GM12874 (cell line): ENCODE results near the gene LRRK1.

Experiments used
- TF ChIP-seq, protein P1 (sequence below): IDR thresholded peaks from 2 replicates; pipeline ENCODE4 v1.5.1; 2011; ENCODE audit warnings: low read depth, mild to moderate bottlenecking, control low read depth, low read length, moderate library complexity; ENCODE audit not compliant: insufficient read depth

The LRRK1 gene

DNA sequence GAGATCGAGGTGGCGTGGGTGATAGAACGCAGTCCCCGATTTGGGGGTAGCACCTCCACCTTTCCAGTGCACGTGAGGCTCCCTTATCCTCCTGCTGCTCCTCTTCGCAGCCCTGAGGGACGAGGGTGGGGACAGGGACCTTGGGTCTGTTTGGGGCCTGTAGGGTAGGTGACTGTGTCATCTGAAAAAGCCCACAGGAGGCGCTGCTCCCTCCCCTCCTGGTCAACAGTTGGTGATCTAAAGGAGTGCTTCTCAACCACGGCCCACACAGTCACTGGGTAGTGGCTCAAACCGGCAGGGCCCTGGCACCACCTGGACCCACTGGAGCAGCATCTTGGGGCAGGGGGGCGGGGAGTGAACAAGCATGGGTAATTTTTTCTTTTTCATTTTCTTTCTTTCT is 7.1 kb downstream of the LRRK1 start:
- TF ChIP-seq, protein P1, sequence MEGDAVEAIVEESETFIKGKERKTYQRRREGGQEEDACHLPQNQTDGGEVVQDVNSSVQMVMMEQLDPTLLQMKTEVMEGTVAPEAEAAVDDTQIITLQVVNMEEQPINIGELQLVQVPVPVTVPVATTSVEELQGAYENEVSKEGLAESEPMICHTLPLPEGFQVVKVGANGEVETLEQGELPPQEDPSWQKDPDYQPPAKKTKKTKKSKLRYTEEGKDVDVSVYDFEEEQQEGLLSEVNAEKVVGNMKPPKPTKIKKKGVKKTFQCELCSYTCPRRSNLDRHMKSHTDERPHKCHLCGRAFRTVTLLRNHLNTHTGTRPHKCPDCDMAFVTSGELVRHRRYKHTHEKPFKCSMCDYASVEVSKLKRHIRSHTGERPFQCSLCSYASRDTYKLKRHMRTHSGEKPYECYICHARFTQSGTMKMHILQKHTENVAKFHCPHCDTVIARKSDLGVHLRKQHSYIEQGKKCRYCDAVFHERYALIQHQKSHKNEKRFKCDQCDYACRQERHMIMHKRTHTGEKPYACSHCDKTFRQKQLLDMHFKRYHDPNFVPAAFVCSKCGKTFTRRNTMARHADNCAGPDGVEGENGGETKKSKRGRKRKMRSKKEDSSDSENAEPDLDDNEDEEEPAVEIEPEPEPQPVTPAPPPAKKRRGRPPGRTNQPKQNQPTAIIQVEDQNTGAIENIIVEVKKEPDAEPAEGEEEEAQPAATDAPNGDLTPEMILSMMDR, result peak; percentile 60

- TF ChIP-seq, protein P1, result no peak
Observed at GRCh38 chr15:100926971-100927756, 8.0 kb downstream of the LRRK1 start.

- TF ChIP-seq, protein P1, result no peak
Observed at GRCh38 chr15:100928632-100929280, 9.6 kb downstream of the LRRK1 start.

DNA sequence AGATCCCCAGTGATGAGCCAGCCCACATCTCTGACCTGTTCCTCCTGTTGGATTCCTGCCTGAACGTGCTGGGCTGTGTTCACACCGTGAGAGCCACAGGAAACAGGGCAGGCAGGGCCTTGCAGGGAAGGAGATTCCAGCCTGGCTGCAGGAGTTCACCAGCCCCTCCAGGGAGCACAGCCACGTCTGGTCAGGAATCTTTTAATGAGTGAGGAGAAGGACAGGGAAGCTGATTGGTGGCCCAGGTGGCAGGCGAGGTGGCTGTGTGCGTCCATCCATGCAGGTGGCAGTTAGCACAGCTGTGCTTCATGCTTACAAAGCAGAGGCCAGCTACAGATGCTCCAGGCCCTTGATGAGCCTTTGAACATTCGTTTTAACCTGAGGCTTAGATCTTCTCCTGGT is 10.5 kb downstream of the LRRK1 start:
- TF ChIP-seq, protein P1, result no peak

DNA sequence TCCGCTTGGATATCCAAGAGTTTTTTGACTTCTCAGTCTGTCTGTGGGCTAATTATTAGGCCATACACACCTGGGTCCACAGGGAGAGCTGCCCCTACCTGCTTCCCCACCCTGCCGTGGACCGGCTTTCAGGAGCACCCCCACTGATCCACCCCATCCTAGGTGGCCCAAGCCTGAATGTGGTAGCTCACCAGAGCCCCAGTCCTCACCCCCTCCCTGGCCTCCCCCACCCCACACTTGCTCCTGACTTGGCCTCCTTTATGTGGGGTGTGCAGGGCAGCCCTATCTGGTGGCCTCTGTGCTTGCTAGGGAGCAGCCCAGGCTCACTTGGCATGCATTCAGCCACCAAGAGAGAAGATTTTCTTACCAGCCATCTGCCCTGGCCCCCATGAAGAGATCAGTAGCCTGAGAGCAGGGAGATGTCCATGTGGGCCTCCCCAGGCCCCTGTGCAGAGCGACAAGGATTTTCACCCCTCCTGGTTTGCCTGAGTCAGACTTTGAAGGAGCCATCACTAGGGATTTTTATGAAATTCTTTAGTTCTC is 11.2 kb downstream of the LRRK1 start:
- TF ChIP-seq, protein P1, result no peak

GRCh38 chr15:100931143-100931890 is 12.2 kb downstream of the LRRK1 start:
- TF ChIP-seq, protein P1, result no peak

DNA sequence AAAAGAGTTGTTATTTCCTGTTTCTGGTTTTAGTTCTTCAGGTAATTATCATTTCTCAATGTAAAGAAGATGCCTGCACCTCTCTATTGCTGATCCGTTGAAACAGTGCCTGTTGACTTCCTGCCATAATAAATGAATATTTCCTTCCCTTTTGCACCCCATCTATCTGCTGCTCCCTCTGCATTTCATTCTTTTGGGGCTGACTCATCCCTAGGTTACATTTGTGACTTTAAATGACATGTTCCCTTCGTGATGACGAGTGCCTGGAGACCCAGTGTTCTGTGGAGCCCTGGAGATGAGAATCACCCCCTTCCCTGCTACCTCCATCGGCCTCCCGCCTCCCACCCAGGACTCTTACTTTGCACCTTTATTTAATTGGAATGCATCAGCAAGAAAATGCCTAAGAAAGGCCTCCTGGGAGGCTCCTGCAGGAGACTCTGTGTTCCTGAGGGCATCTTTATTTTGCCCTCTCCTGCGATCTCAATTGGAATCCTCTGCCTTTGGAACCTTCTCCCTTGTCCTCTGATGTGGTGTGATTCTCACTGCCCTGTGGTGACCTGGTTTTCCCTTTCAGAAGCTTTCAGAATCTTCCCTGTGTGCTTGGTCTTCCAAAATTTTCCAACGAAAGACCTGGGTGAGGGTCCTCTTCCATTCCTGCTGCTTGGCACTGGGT is 13.7 kb downstream of the LRRK1 start:
- TF ChIP-seq, protein P1, result no peak
